PFSK-1 (cell line): ENCODE measurements around the gene ERN2.

ENCODE experiments used
- FOXP2 ChIP-seq: optimal IDR thresholded peaks from 2 replicates; pipeline ENCODE3; 2011; ENCODE audit warnings: borderline replicate concordance, control low read depth, inconsistent platforms; ENCODE audit not compliant: insufficient read depth; ENCODE audit errors: extremely low read length, extremely low read depth
- POLR2AphosphoS5 ChIP-seq: IDR thresholded peaks from 2 replicates; pipeline ENCODE4 v1.6.1; 2012; ENCODE audit warnings: low read depth, mild to moderate bottlenecking, control low read depth, low read length, moderate library complexity
- REST ChIP-seq, 2 experiments: IDR thresholded peaks; 2 replicates each; pipeline versions ENCODE4 v1.6.1 to v1.8.0; 2011 to 2012; ENCODE audit warnings: low read depth in 2 of 2, low read length in 2 of 2, control low read depth in 1 of 2, inconsistent platforms in 1 of 2, mild to moderate bottlenecking in 1 of 2, moderate library complexity in 1 of 2; ENCODE audit not compliant: insufficient read depth in 1 of 2
- SIN3A ChIP-seq: IDR thresholded peaks from 2 replicates; pipeline ENCODE4 v1.6.1; 2012; ENCODE audit warnings: mild to moderate bottlenecking, low read length, moderate library complexity, borderline replicate concordance; ENCODE audit not compliant: insufficient read depth
- TAF1 ChIP-seq: IDR thresholded peaks from 2 replicates; pipeline ENCODE4 v1.6.1; 2012; ENCODE audit warnings: low read length, control low read depth, borderline replicate concordance; ENCODE audit not compliant: insufficient read depth

Gene ERN2

GRCh38 chr16:23692190-23692837 is 20.7 kb downstream of the ERN2 start:
- TF ChIP-seq SIN3A: no peak
- no peak for TF ChIP-seq TAF1
- no peak for TF ChIP-seq POLR2AphosphoS5
- TF ChIP-seq FOXP2: no peak
- no peak for TF ChIP-seq REST (IDR thresholded peaks at IDR 0.05; ENCODE audit: insufficient read depth in 1 of 2, low read depth in 2 of 2, low read length in 2 of 2)

GRCh38 chr16:23691483-23692189 is 21.4 kb downstream of the ERN2 start:
- TF ChIP-seq TAF1: no peak
- no peak for TF ChIP-seq FOXP2
- no peak for TF ChIP-seq SIN3A
- TF ChIP-seq REST (IDR thresholded peaks at IDR 0.05; ENCODE audit: insufficient read depth in 1 of 2, low read depth in 2 of 2, low read length in 2 of 2): no peak
- no peak for TF ChIP-seq POLR2AphosphoS5

- no peak for TF ChIP-seq SIN3A
- TF ChIP-seq FOXP2: no peak
- no peak for TF ChIP-seq REST (IDR thresholded peaks at IDR 0.05; ENCODE audit: insufficient read depth in 1 of 2, low read depth in 2 of 2, low read length in 2 of 2)
- TF ChIP-seq POLR2AphosphoS5: no peak; the same call in 1 of the 2 replicates
- TF ChIP-seq TAF1: no peak
Measured at GRCh38 chr16:23690771-23691482, 22.1 kb downstream of the ERN2 start.

- TF ChIP-seq FOXP2 (no peak), TAF1 (no peak), SIN3A (no peak), REST (IDR thresholded peaks at IDR 0.05; ENCODE audit: insufficient read depth in 1 of 2, low read depth in 2 of 2, low read length in 2 of 2) (no peak), POLR2AphosphoS5 (no peak)
Measured at GRCh38 chr16:23689442-23690187, 23.4 kb downstream of the ERN2 start.
